OCI-M1 (cell line): ENCODE results near the gene SPTBN4.

Experiments used
- DNase-seq: peaks from one replicate; lab custom pipeline; 2025; lab: John Stamatoyannopoulos, UW

SPTBN4 gene

DNA sequence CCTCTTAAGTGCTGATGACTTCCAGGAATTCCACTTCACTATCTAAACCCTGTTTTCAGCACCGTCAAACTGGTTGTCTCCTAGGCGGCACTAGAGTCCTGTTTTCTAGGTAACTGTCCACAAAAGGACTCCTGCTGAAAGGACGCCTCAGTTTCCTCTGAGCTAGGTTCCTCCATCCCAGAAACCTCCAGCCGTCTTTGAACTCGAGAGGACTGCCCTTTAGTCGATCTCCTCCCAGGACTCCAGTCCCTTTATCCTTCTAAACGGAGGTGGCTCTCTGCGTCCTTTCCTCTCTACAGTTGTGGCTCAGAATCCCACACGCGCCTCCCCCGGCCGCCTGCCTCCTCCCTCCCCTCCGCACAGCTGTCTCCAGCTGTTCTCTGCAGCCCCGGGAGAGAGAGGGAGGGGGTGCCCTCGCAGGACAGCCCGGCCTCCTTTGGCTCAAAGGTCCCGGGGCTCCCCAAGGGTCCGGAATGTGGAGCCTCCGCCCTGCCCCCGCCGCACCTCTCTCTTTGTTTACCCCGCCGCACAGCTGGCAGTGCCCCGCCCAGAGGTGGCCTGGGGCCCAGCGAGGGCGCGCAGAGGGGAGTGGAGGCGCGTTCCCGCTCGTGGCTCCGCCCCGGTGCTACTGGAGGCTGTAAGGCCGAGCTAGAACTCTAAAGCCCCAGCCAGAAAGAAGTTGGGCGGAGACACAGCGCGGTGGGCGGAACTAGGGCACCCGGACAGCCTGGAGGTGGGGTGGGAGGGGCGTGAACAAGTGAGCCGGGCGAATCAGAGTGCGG is 136.8 kb downstream of the SPTBN4 start:
- DNase-seq: peak; percentile 100

GRCh38 chr19:40604171-40604646 is 137.4 kb downstream of the SPTBN4 start:
- no peak for DNase-seq

DNA sequence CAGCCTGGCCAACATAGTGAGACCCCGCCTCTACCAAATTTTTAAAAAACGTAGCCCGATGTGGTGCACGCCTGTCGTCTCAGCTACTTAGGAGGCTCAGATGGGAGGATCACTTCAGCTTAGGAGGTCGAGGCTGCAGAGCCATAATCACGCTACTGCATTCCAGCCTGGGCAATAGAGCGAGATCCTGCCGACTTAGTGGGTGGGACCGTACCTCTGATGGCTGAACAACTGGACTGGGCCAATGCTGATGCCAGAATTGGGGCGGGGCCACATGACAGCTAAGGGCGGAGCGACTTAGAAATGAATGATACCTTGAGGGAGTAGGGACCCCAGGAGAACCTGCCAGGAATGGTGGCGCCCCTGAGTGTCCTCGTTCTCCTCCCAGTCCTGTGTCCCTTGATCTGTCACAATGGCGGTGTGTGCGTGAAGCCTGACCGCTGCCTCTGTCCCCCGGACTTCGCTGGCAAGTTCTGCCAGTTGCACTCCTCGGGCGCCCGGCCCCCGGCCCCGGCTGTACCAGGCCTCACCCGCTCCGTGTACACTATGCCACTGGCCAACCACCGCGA is 137.9 kb downstream of the SPTBN4 start:
- peak; percentile 33 for DNase-seq

DNA sequence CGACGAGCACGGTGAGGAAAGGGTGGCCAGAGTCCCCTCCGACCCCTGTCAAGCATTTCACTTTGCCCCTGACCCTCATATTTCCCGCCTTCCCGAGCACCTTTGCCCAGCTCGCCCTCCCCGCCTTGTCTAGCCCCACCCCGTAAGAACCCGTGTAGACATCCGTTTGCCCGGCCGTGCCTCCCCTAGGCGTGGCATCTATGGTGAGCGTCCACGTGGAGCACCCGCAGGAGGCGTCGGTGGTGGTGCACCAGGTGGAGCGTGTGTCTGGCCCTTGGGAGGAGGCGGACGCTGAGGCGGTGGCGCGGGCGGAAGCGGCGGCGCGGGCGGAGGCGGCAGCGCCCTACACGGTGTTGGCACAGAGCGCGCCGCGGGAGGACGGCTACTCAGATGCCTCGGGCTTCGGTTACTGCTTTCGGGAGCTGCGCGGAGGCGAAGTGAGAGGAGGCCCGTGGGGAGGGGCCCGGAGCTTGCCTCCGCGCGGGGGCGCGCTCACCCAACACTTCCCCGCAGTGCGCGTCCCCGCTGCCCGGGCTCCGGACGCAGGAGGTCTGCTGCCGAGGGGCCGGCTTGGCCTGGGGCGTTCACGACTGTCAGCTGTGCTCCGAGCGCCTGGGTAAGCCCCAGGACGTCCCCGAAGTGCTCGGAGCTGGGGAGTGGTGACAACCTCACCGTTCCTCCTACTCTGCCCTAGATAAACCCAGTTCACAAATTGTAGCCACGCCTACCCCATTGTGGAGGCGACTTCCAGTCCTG is 138.6 kb downstream of the SPTBN4 start:
- peak; percentile 87 for DNase-seq

GRCh38 chr19:40607311-40608239 is 140.8 kb downstream of the SPTBN4 start:
- DNase-seq: no peak

- no peak for DNase-seq
Measured at GRCh38 chr19:40608240-40608621, 141.4 kb downstream of the SPTBN4 start.

DNA sequence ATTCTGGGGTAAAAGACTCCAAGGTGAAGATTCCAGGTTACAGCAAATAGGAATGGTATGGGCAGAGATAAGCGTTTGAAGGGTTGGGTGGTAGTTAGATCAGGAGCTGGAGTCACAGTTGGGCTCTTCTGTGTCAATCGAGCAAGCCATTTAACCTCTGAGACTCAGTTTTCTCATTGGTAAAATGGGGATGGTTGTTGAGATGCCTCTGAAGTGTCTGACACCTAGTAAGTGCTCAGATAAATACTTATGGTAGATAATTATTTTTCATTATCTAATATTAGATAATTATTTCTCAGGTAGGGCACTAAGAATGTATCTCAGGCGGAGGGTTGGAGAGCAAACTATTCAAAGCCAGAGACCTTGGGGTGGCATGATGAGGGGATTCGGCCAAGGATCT is 142.2 kb downstream of the SPTBN4 start:
- DNase-seq: no peak

GRCh38 chr19:40609561-40610395 is 143.0 kb downstream of the SPTBN4 start:
- peak; percentile 98 for DNase-seq

DNA sequence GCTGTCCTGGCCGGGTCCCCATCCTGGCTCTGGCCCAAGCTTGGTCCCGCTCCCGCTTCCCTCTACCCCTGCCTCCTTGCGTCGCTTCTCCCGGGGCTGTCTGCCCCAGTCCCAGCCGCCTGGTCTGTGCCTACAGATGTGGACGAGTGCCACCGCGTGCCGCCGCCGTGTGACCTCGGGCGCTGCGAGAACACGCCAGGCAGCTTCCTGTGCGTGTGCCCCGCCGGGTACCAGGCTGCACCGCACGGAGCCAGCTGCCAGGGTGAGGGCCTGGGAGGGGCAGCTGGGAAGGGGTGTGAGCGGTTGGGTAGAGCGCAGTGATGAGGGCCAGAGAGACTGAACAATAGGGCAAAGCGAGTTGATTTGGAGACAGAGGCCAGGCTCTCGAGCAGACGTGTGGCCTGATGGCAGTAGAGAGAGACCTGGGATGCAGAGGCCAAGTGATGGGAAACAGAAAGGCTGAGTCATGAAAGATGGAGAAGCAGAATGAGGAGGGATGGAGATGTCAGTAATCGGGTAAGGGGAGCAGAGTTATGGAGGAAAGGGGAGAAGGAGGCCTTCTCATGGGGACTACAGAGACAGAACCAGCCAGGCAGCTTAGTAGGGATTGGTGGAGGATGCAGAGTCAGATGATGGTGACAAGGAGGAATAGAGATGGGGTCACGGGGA is 143.7 kb downstream of the SPTBN4 start:
- DNase-seq: no peak

GRCh38 chr19:40611096-40611495 is 144.3 kb downstream of the SPTBN4 start:
- no peak for DNase-seq

DNA sequence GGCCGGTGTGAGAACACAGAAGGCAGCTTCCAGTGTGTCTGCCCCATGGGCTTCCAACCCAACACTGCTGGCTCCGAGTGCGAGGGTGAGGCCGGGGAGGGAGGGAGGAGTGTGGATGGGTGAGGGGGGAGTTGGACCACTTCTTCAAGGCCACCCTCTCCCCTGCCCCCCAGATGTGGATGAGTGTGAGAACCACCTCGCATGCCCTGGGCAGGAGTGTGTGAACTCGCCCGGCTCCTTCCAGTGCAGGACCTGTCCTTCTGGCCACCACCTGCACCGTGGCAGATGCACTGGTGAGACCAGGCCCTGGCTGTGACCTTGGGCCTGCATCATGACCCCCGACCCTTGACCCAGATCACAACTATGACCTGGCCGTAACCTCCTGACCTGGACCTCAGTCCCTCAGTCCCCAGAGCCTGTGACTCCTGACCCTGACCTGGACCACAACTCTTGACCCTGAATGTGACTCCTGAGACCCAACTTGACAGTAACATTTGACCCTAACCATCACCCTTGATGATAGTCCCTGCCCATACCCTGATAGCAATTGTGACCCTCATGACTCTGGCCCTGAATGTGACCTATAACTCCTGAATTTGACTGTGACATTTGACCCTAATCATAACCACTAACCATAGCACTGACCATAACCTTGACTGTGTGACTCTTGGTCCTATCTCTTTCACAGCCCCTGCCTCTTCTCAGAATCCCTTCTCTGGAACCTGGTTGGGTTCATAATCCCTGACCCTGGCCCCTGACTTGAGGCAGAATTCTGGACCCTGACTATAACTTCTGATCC is 145.3 kb downstream of the SPTBN4 start:
- no peak for DNase-seq

DNA sequence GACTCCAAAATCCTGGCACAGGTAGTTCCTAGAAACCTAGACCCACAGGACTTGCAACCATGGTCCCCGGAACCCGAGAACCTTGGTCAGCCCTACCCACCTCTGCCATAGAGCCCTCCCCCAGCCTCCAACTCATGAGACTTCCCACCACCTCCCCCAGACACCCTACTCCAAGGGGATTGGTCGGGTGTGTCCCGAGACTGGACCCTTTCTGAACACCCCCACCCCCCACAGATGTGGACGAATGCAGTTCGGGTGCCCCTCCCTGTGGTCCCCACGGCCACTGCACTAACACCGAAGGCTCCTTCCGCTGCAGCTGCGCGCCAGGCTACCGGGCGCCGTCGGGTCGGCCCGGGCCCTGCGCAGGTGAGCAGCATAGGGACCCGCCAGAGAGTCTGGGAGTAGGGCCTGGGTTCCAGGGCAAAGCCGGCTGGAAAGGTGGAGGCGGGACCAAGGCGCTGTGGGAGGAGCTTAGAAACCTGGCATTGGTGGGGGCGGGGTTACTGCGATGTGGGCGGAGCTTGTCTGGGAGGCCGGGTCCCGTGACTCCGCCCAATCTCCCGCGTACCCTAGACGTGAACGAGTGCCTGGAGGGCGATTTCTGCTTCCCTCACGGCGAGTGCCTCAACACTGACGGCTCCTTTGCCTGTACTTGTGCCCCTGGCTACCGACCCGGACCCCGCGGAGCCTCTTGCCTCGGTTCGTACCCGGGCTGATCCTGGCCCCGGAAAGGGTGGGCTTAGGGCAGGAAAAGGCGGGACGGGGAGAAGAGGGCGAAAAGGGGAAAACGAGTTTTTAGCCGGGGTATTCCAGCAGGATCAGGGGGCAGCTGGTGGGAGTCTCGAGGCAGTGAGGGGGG is 146.3 kb downstream of the SPTBN4 start:
- peak; percentile 90 for DNase-seq

GRCh38 chr19:40613690-40614621 is 147.2 kb downstream of the SPTBN4 start:
- peak; percentile 96 for DNase-seq

- DNase-seq: peak; percentile 97
Measured at GRCh38 chr19:40614622-40615411, 148.0 kb downstream of the SPTBN4 start.

GRCh38 chr19:40616178-40616577 is 149.4 kb downstream of the SPTBN4 start:
- no peak for DNase-seq

DNA sequence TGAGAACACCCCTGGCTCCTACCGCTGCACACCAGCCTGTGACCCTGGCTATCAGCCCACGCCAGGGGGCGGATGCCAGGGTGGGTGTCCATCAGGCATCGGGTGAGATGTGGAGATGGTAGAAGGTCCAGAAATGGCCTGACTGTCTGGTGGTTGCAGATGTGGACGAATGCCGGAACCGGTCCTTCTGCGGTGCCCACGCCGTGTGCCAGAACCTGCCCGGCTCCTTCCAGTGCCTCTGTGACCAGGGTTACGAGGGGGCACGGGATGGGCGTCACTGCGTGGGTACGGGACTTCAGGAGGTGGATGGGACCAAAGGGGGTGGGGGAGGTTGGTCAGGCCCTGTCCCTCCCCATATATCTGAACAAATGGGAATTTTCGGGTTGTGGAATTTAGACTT is 150.1 kb downstream of the SPTBN4 start:
- no peak for DNase-seq

DNA sequence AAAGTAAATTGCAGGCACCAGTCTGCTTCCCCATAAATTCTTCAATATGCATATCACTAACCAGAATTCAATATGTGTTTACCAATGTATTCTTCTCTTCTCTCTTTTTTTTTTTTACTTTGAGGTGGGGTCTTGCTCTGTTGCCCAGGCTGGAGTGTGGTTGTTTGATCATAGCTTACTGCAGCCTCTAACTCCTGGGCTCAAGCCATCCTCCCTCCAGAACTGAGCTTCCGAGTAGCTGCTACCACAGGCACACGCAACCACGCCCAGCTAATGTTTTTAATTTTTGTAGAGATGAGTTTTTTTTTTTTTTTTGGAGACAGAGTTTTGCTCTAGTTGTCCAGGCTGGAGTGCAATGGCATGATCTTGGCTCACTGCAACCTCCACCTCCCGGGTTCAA is 151.2 kb downstream of the SPTBN4 start:
- no peak for DNase-seq
